ENCODE data around the gene MSI2.

MSI2 gene

GRCh38 chr17:57665696-57666095 is 409.4 kb downstream of the MSI2 start:
- DNase-seq (ENCODE audit: low read depth): no peak

DNA sequence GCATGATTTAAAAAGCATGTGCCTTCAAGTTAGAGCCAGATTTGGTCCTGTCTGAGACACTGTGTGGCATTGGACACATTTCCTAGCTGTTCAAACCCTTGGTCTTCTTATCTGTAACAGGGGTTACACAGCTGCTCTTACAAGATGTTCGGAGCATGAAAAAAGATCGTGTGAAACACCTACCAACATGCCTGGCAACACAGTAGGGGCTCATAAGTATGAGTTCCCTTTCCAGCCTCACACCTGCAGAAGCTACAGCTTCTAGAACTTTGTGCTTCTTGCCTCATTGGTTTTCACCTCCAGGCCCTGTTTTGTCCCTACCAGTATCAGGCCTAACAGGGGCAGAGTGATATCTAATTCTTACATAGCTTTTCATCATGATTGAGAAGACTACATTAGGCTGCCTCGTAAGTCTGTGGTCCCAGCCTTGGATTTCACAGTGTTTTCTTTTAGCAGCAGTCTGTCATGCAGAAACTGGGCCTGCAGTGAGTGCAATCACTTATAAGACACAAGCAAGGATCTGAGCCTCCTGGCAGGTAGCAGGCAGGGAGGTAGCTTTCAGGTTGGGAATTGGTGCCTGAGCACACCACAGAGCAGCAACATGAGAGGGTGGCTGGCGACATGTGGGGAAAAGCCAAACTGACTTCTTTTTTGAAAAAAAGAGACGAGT is 410.0 kb downstream of the MSI2 start:
- DNase-seq (ENCODE audit: low read depth): no peak

DNA sequence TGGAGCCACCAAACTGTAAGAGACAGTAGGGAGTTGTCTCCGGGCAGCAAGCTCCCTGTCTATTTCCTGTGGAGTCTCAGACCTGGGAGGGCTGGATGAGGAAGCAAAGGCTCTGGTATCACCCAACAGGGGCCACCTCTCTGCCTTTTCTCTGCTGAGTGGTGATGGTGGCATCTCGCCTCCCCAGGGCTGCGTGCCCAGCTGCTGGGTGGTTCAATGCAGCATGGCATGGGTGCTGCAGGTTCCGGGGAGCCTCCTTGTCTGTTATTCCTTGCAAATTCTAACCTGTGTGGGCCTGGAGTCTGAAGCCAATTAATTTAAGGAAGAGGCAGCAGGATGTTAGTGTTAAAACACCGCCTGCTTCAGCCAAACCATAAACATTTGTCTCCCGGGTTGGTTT is 410.6 kb downstream of the MSI2 start:
- DNase-seq (ENCODE audit: low read depth): no peak

GRCh38 chr17:57667461-57667923 is 411.2 kb downstream of the MSI2 start:
- DNase-seq (ENCODE audit: low read depth): no peak

- DNase-seq (ENCODE audit: low read depth): no peak
These were observed 412.0 kb downstream of the MSI2 start for GRCh38 chr17:57668332-57668731.

- no peak for DNase-seq (ENCODE audit: low read depth)
These were observed 413.6 kb downstream of the MSI2 start for GRCh38 chr17:57669671-57670529.

DNA sequence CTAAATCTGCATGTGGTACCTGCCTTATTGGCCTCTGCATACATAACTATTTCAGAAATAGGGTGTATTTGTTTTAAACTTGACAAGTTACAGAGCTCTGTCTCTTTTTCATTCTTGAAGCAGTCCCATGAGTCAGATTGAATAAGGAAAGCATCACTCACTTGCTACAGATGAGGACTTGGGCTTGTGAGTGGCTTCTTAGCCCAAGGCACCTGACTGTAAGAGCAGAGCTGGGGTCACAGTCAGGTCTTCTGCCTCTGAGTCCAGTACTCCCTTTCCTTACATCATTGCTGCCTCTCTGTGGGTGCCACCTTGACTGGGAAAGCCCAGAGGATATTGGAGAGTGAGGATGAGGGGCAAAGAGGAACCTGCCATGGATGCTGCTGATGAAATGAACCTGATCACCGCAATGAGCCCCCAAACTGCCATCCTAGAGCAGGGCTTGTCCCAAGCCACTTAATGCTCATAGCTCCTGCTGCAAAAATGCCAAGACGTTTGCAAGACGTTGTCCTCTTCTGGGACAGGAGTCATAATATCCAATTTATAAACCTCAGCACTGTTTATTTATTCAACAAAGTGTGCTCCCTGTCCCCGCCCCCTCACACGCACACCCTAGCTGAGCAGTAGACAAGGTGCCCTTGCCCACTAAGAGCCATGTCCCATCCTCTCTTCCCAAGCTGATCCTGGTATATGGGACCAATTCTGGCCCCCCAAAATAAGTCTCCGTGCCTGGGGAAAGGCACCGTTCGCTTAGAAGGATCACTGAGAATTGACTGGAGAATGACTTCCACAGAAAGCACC is 414.6 kb downstream of the MSI2 start:
- no peak for DNase-seq (ENCODE audit: low read depth)

DNA sequence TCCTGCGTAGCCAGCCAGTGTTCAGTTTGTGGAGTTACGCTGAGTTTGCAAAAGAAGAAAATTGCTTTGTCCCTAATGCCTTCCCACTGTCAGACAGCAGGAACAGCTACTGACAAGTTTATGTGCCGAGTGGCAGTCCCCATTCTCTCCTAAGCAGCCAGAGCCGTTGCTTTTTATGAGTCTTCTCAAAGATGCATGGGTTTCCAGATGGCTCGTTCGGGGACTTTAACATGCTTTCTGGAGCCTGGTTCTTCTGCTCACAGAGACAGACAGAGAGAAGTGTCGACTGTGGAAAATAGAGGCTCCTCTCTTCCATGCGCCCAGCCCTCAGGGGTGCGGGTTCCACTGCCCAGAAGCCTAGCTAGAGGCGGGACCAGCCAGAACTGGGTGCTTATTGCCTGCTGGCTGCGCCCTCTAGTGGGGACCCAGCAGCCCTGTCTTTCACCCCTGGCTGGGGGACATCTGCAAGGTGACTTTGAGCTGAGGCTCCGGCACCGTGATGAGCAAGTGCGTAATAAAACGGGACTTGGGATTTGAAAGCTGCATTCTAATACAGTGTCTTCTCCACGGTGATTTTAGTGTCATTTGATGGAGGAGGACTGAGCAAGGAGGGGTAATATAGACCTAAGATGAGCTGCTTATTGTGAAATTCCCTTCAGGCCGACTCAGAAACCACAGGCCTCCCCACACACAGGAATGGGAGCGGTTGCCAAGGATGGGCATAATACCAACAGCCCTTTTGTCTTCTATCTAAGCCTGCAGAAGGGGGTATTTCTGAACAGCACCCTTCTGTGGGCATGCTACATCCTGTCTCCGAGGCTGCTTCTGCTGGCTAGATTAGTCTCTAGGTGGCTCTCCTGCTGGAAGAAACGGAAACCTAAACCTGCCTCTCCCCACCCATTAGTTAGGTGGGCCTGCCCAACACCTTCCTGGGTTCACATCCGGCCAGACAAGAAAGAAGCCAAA is 415.6 kb downstream of the MSI2 start:
- peak; percentile 69 for DNase-seq (ENCODE audit: low read depth)

GRCh38 chr17:57672971-57673370 is 416.6 kb downstream of the MSI2 start:
- no peak for DNase-seq (ENCODE audit: low read depth)

DNA sequence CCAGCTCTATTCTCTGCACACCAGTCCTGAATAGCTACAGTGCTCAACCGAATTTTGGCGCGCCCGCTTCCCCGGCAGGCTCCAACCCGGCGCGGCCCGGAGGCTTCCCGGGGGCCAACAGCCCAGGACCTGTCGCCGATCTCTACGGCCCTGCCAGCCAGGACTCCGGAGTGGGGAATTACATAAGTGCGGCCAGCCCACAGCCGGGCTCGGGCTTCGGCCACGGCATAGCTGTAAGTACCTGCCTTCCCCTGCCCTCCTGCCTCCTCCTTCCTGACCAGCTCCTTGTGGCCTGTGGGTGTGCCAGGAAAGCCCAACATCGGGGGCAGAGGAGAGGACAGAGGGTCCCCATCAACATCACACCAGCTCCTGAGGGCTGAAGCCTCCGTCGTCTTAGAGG is 418.6 kb downstream of the MSI2 start:
- no peak for DNase-seq (ENCODE audit: low read depth)

GRCh38 chr17:57675427-57676387 is 419.4 kb downstream of the MSI2 start:
- no peak for DNase-seq (ENCODE audit: low read depth)

GRCh38 chr17:57676543-57676942 is 420.2 kb downstream of the MSI2 start:
- no peak for DNase-seq (ENCODE audit: low read depth)

DNA sequence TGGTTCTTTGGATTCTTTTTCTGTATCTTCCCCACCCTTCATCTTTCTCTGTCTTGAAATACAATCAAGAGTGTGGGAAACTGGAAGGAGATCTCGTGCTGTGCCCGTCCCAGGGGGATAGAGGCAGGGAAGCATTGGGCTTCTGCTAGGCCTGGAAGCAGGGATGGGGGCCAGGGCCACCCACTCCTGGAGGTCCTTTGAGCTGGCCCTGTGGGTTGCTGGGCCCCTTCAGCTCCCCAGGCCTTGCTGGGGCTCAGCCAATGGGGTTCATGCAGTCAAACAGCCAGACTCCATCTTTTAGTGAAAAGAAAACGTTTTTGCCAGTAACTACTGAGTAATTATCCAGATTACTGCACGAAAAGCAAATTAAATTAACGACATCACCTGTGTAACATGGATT is 421.0 kb downstream of the MSI2 start:
- DNase-seq (ENCODE audit: low read depth): no peak

DNA sequence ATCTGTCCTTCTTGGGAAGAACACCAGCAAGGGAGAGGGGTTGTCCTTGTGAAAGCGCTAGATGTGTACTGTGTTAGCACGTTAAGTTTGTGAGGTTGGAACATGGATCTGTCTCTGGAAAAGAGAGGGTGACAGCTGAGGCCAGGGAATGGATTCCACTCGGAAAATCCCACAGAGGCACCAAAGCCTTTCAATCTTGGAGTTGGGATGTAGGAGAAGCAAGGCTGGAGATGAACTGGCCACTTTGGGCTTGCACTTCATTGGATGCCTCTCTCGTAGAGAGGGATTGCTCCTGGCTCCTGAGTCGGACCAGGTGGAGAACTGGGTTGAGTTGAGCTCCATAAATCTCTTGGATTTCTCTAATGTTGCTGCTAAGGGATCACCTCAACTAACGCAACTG is 421.5 kb downstream of the MSI2 start:
- no peak for DNase-seq (ENCODE audit: low read depth)

DNA sequence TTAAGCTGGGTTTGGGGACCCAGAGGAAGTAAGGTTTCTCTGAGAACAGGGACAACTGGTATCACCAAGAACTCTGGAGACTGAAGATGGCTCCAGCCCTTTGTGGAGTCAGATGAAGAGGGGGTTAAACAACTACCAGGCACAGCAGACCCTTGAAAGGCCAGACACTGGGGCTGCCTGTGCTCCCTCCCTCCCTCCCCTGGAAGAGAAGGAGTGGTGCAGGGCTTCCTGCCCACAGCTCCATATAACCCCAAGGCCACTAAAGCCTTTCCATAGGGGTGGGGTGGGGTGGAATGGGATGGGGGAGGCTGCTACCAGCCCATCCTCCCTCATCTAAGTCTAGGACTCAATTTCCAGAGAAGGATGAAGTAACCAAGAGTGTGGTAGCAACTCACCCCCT is 422.1 kb downstream of the MSI2 start:
- no peak for DNase-seq (ENCODE audit: low read depth)

DNA sequence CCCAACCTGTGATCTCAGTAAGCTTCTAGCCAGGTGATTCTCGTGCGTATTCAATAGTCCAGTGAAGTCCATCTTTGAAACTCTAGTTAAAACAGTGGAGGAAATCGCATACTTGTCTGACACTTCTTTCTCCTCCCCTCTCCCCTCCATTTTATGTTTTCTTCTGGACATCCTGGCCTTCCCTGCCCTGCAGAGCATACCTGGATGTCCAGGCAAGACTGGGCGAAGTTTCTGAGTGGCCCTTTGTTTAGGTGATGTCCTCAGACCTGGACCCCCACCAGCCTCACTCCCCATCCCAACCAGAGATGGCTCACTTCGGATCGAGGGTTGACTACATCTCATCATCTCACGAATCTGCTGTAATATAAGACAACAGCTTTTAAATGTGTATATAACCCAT is 423.0 kb downstream of the MSI2 start:
- no peak for DNase-seq (ENCODE audit: low read depth)

DNA sequence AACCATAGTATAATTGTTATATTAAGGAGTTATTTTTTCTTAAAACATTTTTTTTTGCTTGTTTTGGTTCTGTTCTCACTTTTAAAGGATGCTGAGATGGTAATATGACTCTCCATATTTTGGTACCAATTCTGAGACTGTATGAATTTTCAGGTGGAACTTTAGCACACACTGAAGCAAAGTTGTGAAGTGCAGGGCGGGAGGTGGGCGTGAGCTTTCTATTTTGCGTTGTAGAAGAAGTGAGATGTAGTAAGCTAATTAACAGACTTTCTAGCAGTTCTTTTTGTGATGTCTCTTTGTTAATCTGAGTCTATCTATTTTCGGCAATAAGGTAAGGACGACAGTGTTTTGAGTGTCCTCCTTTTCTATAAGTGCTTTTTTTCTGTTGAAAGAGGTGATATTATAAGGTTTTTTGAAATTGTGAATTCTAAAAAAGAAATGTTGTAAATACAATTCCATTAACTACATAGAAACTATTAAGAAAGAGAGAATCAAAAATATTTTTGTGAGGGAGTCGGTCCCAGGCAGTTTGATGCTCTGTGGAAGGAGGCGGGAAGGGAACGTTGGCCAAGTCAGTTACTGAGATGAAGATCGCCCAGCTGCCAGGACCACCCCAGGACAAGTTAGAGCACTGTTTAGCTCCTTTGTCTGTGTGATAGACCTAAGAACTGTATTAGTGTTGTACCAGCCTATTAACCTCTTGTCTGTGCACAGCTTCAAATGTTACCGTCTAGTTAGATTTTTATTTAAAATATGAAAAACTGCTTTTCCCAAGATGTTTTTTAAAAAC is 423.8 kb downstream of the MSI2 start:
- DNase-seq (ENCODE audit: low read depth): no peak

DNA sequence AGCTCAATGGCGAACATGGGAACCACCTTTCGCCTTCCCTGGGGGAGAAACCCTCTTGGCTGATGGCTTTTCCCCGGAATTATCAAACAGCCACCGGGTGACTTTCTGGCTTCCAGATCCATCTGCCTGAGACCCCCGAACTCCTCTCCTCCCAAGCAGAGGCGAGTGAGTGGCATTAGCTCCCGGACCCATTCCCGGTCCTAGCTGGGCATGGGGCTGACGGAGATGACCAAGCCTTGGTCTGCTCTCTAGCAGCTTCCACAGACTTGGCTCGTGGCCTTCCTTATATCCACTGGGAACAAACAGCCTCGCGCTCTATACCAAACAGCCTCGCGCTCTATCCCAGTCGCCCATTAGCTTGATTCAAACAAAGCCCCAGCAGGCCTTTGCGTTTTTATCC is 426.4 kb downstream of the MSI2 start:
- DNase-seq (ENCODE audit: low read depth): no peak

DNA sequence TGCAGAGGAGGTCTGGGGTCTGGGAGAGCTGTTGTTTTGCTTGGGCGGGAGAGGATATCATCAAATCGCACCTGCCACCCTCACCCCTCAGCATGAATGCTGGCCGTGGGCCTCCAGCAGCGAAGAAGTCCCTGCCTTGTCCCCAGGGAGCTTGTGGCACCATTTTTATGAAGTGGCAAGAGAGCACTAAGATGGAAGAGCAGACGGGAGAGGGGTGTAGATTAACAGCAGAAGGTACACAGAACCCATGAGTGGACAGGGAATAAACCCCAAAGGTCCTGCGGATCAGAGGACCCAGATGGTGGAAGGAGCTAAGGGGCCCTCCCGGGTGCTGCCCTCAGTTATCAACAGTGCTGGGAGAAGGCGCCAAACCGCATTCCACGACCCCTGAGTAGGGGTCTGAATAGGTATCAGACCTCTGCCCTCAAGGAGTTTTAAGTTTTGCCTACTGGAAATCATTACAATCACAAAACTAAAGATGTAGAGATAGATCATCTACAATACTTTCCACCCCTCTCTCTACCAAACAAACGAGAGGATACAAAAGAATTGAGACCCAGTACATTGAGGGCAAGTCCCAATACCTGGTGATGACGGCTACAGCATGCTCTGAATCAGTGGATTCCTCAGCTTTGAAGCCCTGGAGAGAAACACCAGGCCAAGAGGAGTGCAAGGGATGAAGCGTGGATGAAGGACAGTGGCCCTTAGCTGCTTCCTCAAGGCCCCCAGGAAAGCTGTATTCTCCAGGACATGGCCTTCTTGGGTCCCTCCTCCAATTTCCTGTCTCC is 428.6 kb downstream of the MSI2 start:
- no peak for DNase-seq (ENCODE audit: low read depth)
